OCI-LY3 (cell line): ENCODE results near the gene TBX1.

Source experiments
- EZH2phosphoT487 ChIP-seq: fragments of 200-600 bp; shearing (Covaris generic); IDR thresholded peaks from 2 replicates; pipeline ENCODE4 v1.6.1; 2018; ENCODE audit warnings: antibody characterized with exemption, mixed run types, low read depth
- TF ChIP-seq, protein P1 (sequence below): fragments of 200-600, 300-600 bp; sonication (generic); IDR thresholded peaks from 2 replicates; pipeline ENCODE4 v1.5.1; 2014; ENCODE audit warnings: antibody characterized with exemption, low read length, low read depth

DNA sequence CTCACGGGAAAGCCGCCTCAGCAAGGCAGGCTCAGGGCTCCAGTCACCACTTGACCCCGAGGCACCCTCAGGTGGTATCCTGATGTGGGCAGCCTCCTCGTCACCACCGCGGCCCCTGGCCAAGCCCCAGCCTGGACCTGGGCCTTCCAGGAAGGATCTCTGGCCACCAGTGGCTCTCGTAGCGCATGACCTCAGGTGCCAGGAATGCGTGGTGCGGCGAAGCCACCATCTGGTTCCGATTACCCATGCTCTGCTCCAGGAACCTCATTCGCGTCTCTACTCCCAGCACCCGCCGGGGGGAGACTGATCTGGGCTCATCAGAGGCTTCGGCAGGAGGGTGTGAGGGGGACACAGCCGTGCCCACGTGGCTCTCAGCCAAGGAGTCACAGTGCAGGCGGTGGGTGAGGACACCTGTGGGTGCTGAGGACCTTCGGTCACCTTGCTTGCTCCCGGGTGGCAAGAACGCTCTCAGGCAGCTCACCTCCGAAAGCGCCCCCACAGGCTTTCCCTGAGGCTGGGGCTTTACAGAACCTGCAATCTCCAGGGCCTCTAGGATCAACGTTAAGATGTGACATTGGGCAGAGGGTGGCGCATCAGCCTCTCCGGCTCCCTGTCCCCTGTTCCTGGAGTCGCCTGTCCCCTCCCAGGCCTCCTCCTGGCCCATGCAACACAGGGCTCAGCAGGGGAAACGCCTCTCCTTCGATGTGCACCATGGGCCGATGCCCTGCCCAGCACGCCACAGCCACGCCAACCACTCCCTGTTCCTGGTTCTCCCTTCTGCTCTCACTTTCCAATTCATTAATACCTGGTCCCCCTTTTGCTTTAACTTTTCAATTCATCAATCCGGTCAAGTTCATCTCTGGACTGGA lies 39.0 kb downstream of the TBX1 start:
- TF ChIP-seq, protein P1, sequence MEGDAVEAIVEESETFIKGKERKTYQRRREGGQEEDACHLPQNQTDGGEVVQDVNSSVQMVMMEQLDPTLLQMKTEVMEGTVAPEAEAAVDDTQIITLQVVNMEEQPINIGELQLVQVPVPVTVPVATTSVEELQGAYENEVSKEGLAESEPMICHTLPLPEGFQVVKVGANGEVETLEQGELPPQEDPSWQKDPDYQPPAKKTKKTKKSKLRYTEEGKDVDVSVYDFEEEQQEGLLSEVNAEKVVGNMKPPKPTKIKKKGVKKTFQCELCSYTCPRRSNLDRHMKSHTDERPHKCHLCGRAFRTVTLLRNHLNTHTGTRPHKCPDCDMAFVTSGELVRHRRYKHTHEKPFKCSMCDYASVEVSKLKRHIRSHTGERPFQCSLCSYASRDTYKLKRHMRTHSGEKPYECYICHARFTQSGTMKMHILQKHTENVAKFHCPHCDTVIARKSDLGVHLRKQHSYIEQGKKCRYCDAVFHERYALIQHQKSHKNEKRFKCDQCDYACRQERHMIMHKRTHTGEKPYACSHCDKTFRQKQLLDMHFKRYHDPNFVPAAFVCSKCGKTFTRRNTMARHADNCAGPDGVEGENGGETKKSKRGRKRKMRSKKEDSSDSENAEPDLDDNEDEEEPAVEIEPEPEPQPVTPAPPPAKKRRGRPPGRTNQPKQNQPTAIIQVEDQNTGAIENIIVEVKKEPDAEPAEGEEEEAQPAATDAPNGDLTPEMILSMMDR: no peak
- no peak for TF ChIP-seq EZH2phosphoT487
